HCT116 (cell line): ENCODE data around the gene COX20.

ENCODE experiments used
- CEBPB ChIP-seq: IDR thresholded peaks from 2 replicates; pipeline ENCODE4 v1.6.1; 2012; ENCODE audit warnings: low read depth
- ELF1 ChIP-seq: IDR thresholded peaks from 2 replicates; pipeline ENCODE4 v1.6.1; 2012; ENCODE audit warnings: low read depth, borderline replicate concordance
- EZH2 ChIP-seq: fragments of 200-600 bp; sonication (generic); IDR thresholded peaks from 2 replicates; pipeline ENCODE4 v1.6.1; 2017; ENCODE audit warnings: antibody characterized with exemption, mixed run types
- FOSL1 ChIP-seq: IDR thresholded peaks from 2 replicates; pipeline ENCODE4 v1.6.1; 2012; ENCODE audit warnings: low read depth
- JUND ChIP-seq: IDR thresholded peaks from 2 replicates; pipeline ENCODE4 v1.6.1; 2012
- POLR2A ChIP-seq: IDR thresholded peaks from 2 replicates; pipeline ENCODE4 v1.7.0; 2011; ENCODE audit warnings: borderline replicate concordance; ENCODE audit not compliant: insufficient read depth, insufficient read length; ENCODE audit errors: extremely low read depth
- REST ChIP-seq: IDR thresholded peaks from 2 replicates; pipeline ENCODE4 v1.6.1; 2012; ENCODE audit warnings: low read depth
- SRF ChIP-seq: IDR thresholded peaks from 2 replicates; pipeline ENCODE4 v1.6.1; 2012; ENCODE audit warnings: low read depth
- TCF7L2 ChIP-seq: IDR thresholded peaks from 2 replicates; pipeline ENCODE4 v1.7.0; 2011; ENCODE audit warnings: borderline replicate concordance, inconsistent platforms; ENCODE audit not compliant: insufficient read depth, insufficient read length; ENCODE audit errors: extremely low read depth
- YY1 ChIP-seq: IDR thresholded peaks from 2 replicates; pipeline ENCODE4 v1.6.1; 2011; ENCODE audit warnings: low read length, low read depth, moderate library complexity, mild to moderate bottlenecking; ENCODE audit not compliant: insufficient replicate concordance; ENCODE audit errors: extremely low read depth
- ZFX ChIP-seq: fragments of 450-650 bp; IDR thresholded peaks from 2 replicates; pipeline ENCODE4 v1.6.1; 2017
- ZNF274 ChIP-seq: fragments of 200-500 bp; sonication (Bioruptor generic); IDR thresholded peaks from 2 replicates; pipeline ENCODE4 v1.6.1; 2014; ENCODE audit warnings: mild to moderate bottlenecking, low read depth, low read length, inconsistent platforms
- TF ChIP-seq, protein P1 (sequence below), 3 experiments: fragments of 200-600 bp in 1 of 3; sonication (generic) in 1 of 3; IDR thresholded peaks in 2 of 3; conservative IDR thresholded peaks in 1 of 3; 2 replicates each; pipeline ENCODE4 v1.5.1; 2012 to 2017; ENCODE audit warnings: low read depth in 2 of 3, low read length in 2 of 3, antibody characterized with exemption in 1 of 3, borderline replicate concordance in 1 of 3, control low read depth in 1 of 3, mild to moderate bottlenecking in 1 of 3, mixed read lengths in 1 of 3, mixed run types in 1 of 3, moderate library complexity in 1 of 3; ENCODE audit not compliant: insufficient read depth in 1 of 3

DNA sequence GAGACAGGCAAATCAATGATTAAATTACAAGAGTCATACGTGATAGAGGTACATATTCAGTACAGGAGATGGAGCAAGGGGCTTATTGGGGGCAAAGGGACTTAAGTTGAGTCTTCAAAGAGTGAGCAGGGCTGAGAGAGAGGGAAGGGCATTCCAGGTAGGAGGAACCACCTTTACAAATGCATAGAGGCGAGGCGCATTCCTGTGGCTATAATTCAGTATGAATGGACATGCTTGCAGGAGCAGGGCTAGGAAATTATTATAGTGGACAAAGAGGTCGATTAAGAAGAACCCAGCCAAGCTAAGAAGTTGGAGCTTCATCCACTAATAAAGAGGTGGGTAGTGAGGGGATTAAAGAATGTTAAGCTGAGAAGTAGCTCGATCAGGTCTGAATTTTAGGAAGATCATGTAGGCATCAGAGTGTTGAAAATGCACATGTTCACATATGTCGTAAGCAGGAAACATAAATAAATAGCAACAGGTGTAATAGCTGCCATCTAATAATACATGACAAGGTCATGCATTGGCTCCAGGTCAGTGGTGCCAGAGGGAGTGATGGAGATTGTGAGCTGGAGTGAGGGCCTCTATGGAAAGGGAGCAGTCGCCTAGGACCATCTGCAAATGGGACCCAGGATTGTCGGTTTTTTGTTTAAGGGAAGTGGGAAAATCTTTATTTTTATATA, 40.9 kb downstream of the COX20 start:
- TF ChIP-seq, protein P1, sequence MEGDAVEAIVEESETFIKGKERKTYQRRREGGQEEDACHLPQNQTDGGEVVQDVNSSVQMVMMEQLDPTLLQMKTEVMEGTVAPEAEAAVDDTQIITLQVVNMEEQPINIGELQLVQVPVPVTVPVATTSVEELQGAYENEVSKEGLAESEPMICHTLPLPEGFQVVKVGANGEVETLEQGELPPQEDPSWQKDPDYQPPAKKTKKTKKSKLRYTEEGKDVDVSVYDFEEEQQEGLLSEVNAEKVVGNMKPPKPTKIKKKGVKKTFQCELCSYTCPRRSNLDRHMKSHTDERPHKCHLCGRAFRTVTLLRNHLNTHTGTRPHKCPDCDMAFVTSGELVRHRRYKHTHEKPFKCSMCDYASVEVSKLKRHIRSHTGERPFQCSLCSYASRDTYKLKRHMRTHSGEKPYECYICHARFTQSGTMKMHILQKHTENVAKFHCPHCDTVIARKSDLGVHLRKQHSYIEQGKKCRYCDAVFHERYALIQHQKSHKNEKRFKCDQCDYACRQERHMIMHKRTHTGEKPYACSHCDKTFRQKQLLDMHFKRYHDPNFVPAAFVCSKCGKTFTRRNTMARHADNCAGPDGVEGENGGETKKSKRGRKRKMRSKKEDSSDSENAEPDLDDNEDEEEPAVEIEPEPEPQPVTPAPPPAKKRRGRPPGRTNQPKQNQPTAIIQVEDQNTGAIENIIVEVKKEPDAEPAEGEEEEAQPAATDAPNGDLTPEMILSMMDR (IDR thresholded peaks at IDR 0.05 in 2 of 3, conservative IDR thresholded peaks at IDR 0.05 in 1 of 3; ENCODE audit: borderline replicate concordance in 1 of 3, insufficient read depth in 1 of 3, low read depth in 2 of 3, low read length in 2 of 3): no peak
- TF ChIP-seq JUND (no peak), FOSL1 (no peak), ZFX (no peak), POLR2A (no peak), YY1 (no peak), CEBPB (no peak), REST (no peak), SRF (no peak), EZH2 (no peak), TCF7L2 (no peak), ELF1 (no peak), ZNF274 (no peak)
